ENCODE results near the gene SLC49A3. TPM values are rescaled to one million over a fixed set of nuclear protein-coding genes. Genes with fewer than 3 reads are reported as not detected.

SLC49A3 gene
- polyA plus RNA-seq, 1 donor from 2014 or later = not detected

DNA sequence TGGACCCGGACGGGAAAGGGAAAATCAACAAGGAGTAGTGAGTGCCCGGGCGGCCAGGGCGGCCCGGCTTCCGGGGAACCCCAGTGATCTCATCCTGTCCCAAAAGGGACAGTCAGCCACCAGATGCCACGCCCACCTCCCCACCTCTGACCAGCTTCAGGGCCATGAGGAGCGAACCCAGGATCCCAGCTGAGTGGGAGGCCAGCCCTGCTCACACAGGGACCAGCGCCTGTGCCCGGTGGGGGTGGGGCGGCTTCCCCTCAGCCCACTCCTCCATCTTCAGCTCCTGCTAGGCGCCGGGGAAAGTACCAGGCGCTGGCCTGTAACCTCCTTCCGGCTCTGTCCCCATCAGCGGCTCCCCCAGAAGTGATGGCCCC lies 8.4 kb downstream of the SLC49A3 start:
- Histone ChIP-seq H3K4me2 (ENCODE audit: low read length) (no peak overlapping the region), H3K9me2 (ENCODE audit: insufficient read depth, low read length) (no peaks in the 10 kb centered on the region), H3K27ac (ENCODE audit: low read length) (no peak overlapping the region), H3K27me3 (ENCODE audit: insufficient read depth, low read depth, low read length) (no peaks in the 10 kb centered on the region), H3K9me3 (ENCODE audit: low read length) (no peaks in the 10 kb centered on the region), H4K20me1 (ENCODE audit: insufficient read depth) (no peaks in the 10 kb centered on the region), H3K4me3 (ENCODE audit: low read length) (no peak overlapping the region), H3K36me3 (ENCODE audit: insufficient read depth, low read length) (no peaks in the 10 kb centered on the region), H2AFZ (ENCODE audit: low read depth, low read length) (no peak overlapping the region), H3K9ac (ENCODE audit: low read length) (no peak overlapping the region), H3F3A (ENCODE audit: insufficient read depth, low read length, poor library complexity, severe bottlenecking) (no peaks in the 10 kb centered on the region), H3K79me2 (replicated peaks; ENCODE audit: insufficient read depth, low read length) (no peaks in the 10 kb centered on the region)
- TF ChIP-seq, protein P1, sequence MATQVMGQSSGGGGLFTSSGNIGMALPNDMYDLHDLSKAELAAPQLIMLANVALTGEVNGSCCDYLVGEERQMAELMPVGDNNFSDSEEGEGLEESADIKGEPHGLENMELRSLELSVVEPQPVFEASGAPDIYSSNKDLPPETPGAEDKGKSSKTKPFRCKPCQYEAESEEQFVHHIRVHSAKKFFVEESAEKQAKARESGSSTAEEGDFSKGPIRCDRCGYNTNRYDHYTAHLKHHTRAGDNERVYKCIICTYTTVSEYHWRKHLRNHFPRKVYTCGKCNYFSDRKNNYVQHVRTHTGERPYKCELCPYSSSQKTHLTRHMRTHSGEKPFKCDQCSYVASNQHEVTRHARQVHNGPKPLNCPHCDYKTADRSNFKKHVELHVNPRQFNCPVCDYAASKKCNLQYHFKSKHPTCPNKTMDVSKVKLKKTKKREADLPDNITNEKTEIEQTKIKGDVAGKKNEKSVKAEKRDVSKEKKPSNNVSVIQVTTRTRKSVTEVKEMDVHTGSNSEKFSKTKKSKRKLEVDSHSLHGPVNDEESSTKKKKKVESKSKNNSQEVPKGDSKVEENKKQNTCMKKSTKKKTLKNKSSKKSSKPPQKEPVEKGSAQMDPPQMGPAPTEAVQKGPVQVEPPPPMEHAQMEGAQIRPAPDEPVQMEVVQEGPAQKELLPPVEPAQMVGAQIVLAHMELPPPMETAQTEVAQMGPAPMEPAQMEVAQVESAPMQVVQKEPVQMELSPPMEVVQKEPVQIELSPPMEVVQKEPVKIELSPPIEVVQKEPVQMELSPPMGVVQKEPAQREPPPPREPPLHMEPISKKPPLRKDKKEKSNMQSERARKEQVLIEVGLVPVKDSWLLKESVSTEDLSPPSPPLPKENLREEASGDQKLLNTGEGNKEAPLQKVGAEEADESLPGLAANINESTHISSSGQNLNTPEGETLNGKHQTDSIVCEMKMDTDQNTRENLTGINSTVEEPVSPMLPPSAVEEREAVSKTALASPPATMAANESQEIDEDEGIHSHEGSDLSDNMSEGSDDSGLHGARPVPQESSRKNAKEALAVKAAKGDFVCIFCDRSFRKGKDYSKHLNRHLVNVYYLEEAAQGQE (IDR thresholded peaks at IDR 0.05; ENCODE audit: borderline replicate concordance) = no peak
- no peak for TF ChIP-seq CTCF (IDR thresholded peaks at IDR 0.05; ENCODE audit: poor library complexity, severe bottlenecking)
- TF ChIP-seq SMC3 (conservative IDR thresholded peaks at IDR 0.05; ENCODE audit: poor library complexity) = no peak
- TF ChIP-seq RAD21 (conservative IDR thresholded peaks at IDR 0.05) = no peak
- TF ChIP-seq TAF1 (IDR thresholded peaks at IDR 0.05; ENCODE audit: low read depth) = no peak
- no peak for TF ChIP-seq POLR2AphosphoS5 (IDR thresholded peaks at IDR 0.05)
- no peak for TF ChIP-seq MXI1 (conservative IDR thresholded peaks at IDR 0.05; ENCODE audit: poor library complexity, severe bottlenecking)
- TF ChIP-seq EP300 (conservative IDR thresholded peaks at IDR 0.05; ENCODE audit: poor library complexity, severe bottlenecking) = no peak
- no peak for TF ChIP-seq EZH2 (IDR thresholded peaks at IDR 0.05; ENCODE audit: borderline replicate concordance, insufficient read depth, low read length, poor library complexity, severe bottlenecking)

DNA sequence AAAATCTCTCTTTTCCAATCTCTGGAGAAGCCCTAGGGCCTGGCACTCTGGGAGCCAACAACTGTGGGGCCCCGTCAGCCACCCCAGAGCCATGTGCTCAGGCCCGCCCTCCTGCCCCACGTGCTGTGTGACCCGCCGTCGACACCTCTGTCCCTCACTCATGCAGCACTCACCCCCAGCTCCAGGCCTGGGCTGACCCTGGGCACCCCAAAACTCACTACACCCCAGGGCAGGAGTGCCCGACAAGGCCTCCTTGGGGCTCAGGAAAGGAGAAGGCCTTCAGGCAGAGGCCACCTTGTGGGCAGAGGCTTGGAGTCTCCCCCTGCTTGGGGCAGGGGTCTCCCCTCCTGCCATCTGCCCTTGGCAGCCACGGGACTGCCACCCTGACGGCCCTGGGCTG lies 8.9 kb downstream of the SLC49A3 start:
- no peak overlapping the region for H3K4me2 ChIP-seq (ENCODE audit: low read length)
- H3K9me3 ChIP-seq (ENCODE audit: low read length) = no peaks in the 10 kb centered on the region
- no peaks in the 10 kb centered on the region for H3F3A ChIP-seq (ENCODE audit: insufficient read depth, low read length, poor library complexity, severe bottlenecking)
- H3K9me2 ChIP-seq (ENCODE audit: insufficient read depth, low read length) = no peaks in the 10 kb centered on the region
- H2AFZ ChIP-seq (ENCODE audit: low read depth, low read length) = no peak overlapping the region
- H3K36me3 ChIP-seq (ENCODE audit: insufficient read depth, low read length) = no peaks in the 10 kb centered on the region
- H3K9ac ChIP-seq (ENCODE audit: low read length) = no peak overlapping the region
- H4K20me1 ChIP-seq (ENCODE audit: insufficient read depth) = no peaks in the 10 kb centered on the region
- H3K4me3 ChIP-seq (ENCODE audit: low read length) = no peak overlapping the region
- peaks cover 2% of the 10 kb centered on the region for H3K79me2 ChIP-seq (replicated peaks; ENCODE audit: insufficient read depth, low read length)
- no peaks in the 10 kb centered on the region for H3K27me3 ChIP-seq (ENCODE audit: insufficient read depth, low read depth, low read length)
- no peak overlapping the region for H3K27ac ChIP-seq (ENCODE audit: low read length)
- TF ChIP-seq, protein P1 (IDR thresholded peaks at IDR 0.05; ENCODE audit: borderline replicate concordance) = no peak
- TF ChIP-seq SMC3 (conservative IDR thresholded peaks at IDR 0.05; ENCODE audit: poor library complexity) = no peak
- TF ChIP-seq RAD21 (conservative IDR thresholded peaks at IDR 0.05) = no peak
- TF ChIP-seq TAF1 (IDR thresholded peaks at IDR 0.05; ENCODE audit: low read depth) = no peak
- no peak for TF ChIP-seq POLR2AphosphoS5 (IDR thresholded peaks at IDR 0.05)
- no peak for TF ChIP-seq EP300 (conservative IDR thresholded peaks at IDR 0.05; ENCODE audit: poor library complexity, severe bottlenecking)
- TF ChIP-seq EZH2 (IDR thresholded peaks at IDR 0.05; ENCODE audit: borderline replicate concordance, insufficient read depth, low read length, poor library complexity, severe bottlenecking) = no peak
- no peak for TF ChIP-seq CTCF (IDR thresholded peaks at IDR 0.05; ENCODE audit: poor library complexity, severe bottlenecking)
- no peak for TF ChIP-seq MXI1 (conservative IDR thresholded peaks at IDR 0.05; ENCODE audit: poor library complexity, severe bottlenecking)

Measured in neural cell (in vitro differentiated cells).